HS-5 (cell line): Measurements from ENCODE around the gene BGLAP.

Source experiments
- DNase-seq: peaks from one replicate; pipeline ENCODE4 v3.0.0-alpha.2; 2012; ENCODE audit warnings: low read depth

BGLAP gene

GRCh38 chr1:156228501-156228900 is 13.5 kb upstream of the BGLAP start:
- DNase-seq, result no peak

GRCh38 chr1:156229809-156230472 is 12.0 kb upstream of the BGLAP start:
- DNase-seq, result no peak

- no peak for DNase-seq
Measured at GRCh38 chr1:156230473-156230837, 11.5 kb upstream of the BGLAP start.

GRCh38 chr1:156232201-156232894 is 9.6 kb upstream of the BGLAP start:
- DNase-seq, result no peak

- peak; percentile 75 for DNase-seq
Measured at GRCh38 chr1:156233426-156234127, 8.4 kb upstream of the BGLAP start.

- DNase-seq, result no peak
Measured at GRCh38 chr1:156236164-156236563, 5.8 kb upstream of the BGLAP start.

GRCh38 chr1:156238248-156238647 is 3.7 kb upstream of the BGLAP start:
- DNase-seq, result no peak

- no peak for DNase-seq
Measured at GRCh38 chr1:156241311-156241811, 623 bp upstream of the BGLAP start.

- DNase-seq, result no peak
Measured at GRCh38 chr1:156242738-156243137, 754 bp downstream of the BGLAP start.

GRCh38 chr1:156244126-156244525 is 2.1 kb downstream of the BGLAP start:
- DNase-seq, result no peak

- DNase-seq, result no peak
Measured at GRCh38 chr1:156244712-156245111, 2.7 kb downstream of the BGLAP start.

- DNase-seq, result no peak
Measured at GRCh38 chr1:156245451-156246232, 3.7 kb downstream of the BGLAP start.

GRCh38 chr1:156246241-156246780 is 4.3 kb downstream of the BGLAP start:
- no peak for DNase-seq

GRCh38 chr1:156246781-156247459 is 4.9 kb downstream of the BGLAP start:
- DNase-seq, result no peak

- no peak for DNase-seq
Measured at GRCh38 chr1:156247460-156248322, 5.7 kb downstream of the BGLAP start, which contains the start of gene PAQR6. Gene PAQR6 (minus strand): TSS chr1:156248056. CDS start chr1:156246731, 1,325 bp downstream.

GRCh38 chr1:156248323-156248683 is 6.3 kb downstream of the BGLAP start:
- DNase-seq, result no peak

GRCh38 chr1:156249593-156249992 is 7.6 kb downstream of the BGLAP start:
- DNase-seq, result no peak

- no peak for DNase-seq
Measured at GRCh38 chr1:156251527-156251926, 9.5 kb downstream of the BGLAP start.

- no peak for DNase-seq
Measured at GRCh38 chr1:156253634-156254033, 11.7 kb downstream of the BGLAP start.

GRCh38 chr1:156257711-156258110 is 15.7 kb downstream of the BGLAP start:
- no peak for DNase-seq
